Left ventricle myocardium inferior (tissue), 1 donor: ENCODE measurements around the gene NUS1. TPM values are rescaled to one million over a fixed set of nuclear protein-coding genes. Genes with fewer than 3 reads are reported as not detected.
"Not testable (repeated sequence)": the region's sequence is repeated elsewhere in the genome, so short reads cannot be mapped to it uniquely, and the experiment has no call there.

ENCODE experiments used
- DNase-seq: peaks from one replicate; pipeline ENCODE4 v3.0.0-alpha.2; 2020
- H3K27ac ChIP-seq: fragments of 200-600 bp; replicated peaks from 2 replicates; pipeline ENCODE4 v1.8.0; 2021
- H3K27me3 ChIP-seq: fragments of 200-600 bp; 2 replicates; pipeline ENCODE4 v1.8.0; 2021; ENCODE audit warnings: low read depth
- H3K36me3 ChIP-seq: fragments of 200-600 bp; 2 replicates; pipeline ENCODE4 v1.8.0; 2021
- H3K4me1 ChIP-seq: fragments of 200-600 bp; 2 replicates; pipeline ENCODE4 v1.8.0; 2021
- H3K4me3 ChIP-seq: fragments of 200-600 bp; 2 replicates; pipeline ENCODE4 v1.8.0; 2021; ENCODE audit warnings: mild to moderate bottlenecking, moderate library complexity
- H3K9me3 ChIP-seq: fragments of 200-600 bp; replicated peaks from 2 replicates; pipeline ENCODE4 v1.8.0; 2021
- intact Hi-C: fragments of 100-400 bp; cut with micrococcal nuclease; formaldehyde crosslinking; loops from one replicate; pipeline ENCODE4 v1.11.0; 2022
- total RNA-seq: library from RNA; stranded (reverse); fragmentation: NEBNext Ultra II Directional; extraction: Animal tissue kit (Norgen Biotek cat#: 25700); gene quantifications from one replicate; pipeline ENCODE4 v1.2.1, GENCODE V29; 2021
- TF ChIP-seq, protein P1 (sequence below): fragments of 200-600 bp; IDR thresholded peaks from 2 replicates; pipeline ENCODE4 v1.8.0; 2021; ENCODE audit warnings: antibody characterized with exemption, mild to moderate bottlenecking, borderline replicate concordance
- donor health status: DM: no; HTN: yes; CAD: no; lungs with severe emphysema.

The NUS1 gene
- total RNA-seq, 1 donor from 2014 or later: 14.5 TPM

DNA sequence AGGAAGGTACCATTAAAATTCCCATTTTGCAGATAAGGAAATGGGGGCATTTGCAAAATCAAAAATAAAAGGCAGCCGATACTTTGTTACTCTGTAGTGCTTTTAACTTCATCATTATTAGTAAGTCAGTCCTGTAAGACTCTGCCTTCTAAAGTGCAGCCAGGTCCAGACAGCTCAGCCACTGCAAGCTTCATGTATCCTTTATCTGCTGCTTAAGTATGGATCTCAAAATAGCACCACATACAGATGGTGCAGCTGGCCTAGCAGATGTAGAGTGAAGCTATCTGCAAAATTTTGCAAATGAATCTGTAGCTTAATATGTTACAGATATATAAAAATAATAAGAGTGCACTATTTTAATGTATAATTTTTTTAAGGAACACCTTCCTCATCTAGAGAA, 53.4 kb downstream of the NUS1 start:
- Histone ChIP-seq H3K27ac (no peak overlapping the region), H3K4me1 (no peaks in the 10 kb centered on the region), H3K36me3 (no peaks in the 10 kb centered on the region), H3K9me3 (no peaks in the 10 kb centered on the region), H3K27me3 (no peaks in the 10 kb centered on the region), H3K4me3 (no peak overlapping the region)
- intact Hi-C loops: no loop called here
- DNase-seq: no peak
- TF ChIP-seq, protein P1, sequence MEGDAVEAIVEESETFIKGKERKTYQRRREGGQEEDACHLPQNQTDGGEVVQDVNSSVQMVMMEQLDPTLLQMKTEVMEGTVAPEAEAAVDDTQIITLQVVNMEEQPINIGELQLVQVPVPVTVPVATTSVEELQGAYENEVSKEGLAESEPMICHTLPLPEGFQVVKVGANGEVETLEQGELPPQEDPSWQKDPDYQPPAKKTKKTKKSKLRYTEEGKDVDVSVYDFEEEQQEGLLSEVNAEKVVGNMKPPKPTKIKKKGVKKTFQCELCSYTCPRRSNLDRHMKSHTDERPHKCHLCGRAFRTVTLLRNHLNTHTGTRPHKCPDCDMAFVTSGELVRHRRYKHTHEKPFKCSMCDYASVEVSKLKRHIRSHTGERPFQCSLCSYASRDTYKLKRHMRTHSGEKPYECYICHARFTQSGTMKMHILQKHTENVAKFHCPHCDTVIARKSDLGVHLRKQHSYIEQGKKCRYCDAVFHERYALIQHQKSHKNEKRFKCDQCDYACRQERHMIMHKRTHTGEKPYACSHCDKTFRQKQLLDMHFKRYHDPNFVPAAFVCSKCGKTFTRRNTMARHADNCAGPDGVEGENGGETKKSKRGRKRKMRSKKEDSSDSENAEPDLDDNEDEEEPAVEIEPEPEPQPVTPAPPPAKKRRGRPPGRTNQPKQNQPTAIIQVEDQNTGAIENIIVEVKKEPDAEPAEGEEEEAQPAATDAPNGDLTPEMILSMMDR: no peak

DNA sequence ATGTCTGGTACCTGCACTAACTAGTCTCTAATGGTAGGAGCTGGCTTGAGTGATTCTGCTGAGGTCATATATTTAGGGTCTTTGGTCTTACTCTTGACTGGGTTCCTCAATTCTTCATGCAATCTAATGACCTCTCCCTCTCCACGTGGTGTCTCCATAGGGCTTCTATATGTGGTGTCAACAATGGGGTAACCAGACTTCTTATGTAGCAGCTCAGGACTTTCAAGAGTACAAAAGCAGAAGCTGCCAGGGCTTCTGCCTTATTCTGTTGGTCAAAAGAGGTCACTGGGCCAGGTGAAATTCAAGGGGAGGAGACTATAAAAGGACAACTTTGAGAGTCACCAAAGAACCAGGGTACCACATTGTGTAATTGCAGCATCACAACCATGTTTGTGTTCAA, 54.3 kb downstream of the NUS1 start:
- no peaks in the 10 kb centered on the region for H3K9me3 ChIP-seq
- no peaks in the 10 kb centered on the region for H3K36me3 ChIP-seq
- H3K27me3 ChIP-seq: no peaks in the 10 kb centered on the region
- intact Hi-C loops: no loop called here
- no peaks in the 10 kb centered on the region for H3K4me1 ChIP-seq
- H3K27ac ChIP-seq: no peak overlapping the region
- DNase-seq: no peak
- no peak overlapping the region for H3K4me3 ChIP-seq
- TF ChIP-seq, protein P1: no peak

DNA sequence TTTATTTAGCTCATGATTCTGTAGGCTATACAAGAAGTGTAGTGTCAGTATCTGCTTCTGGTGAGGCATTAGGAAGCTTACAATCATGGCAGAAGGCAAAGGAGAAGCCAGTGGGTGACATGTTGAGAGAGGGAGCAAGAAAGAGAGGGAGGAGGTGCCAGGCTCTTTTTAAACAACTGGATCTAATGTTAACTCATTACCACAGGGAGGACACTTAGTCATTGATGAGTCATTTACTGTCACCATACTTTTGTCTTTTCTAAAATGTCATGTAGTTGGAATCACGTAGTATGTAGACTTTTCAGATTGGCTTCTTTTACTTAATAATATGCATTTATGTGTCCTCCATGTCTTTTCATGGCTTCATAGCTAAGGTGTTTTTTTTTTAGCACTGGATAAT, 58.1 kb downstream of the NUS1 start:
- TF ChIP-seq, protein P1: no peak
- no peaks in the 10 kb centered on the region for H3K27me3 ChIP-seq
- H3K4me3 ChIP-seq: no peak overlapping the region
- peaks cover 5% of the 10 kb centered on the region for H3K9me3 ChIP-seq
- no peaks in the 10 kb centered on the region for H3K36me3 ChIP-seq
- no peak for DNase-seq
- intact Hi-C loops: no loop called here
- H3K4me1 ChIP-seq: no peaks in the 10 kb centered on the region
- no peak overlapping the region for H3K27ac ChIP-seq

DNA sequence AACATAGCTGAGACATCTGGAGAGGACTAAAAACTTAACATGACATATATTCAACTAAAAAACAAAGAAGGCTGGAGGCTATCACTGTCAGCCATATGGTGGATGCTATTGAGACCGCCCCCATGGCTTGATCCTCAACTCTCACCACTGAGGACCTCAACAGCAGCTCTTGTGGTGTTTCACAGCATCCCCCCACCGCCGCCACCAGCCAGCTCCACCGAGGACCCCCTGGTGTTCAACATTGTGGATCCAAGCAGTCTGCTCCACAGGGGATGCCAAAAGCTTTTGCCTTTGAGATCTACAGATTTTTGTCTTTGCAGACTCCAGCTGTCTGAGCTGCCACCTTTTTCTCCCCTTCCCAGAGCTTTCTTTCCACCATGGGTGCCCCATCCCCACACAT, 64.6 kb downstream of the NUS1 start:
- intact Hi-C loops: no loop called here
- TF ChIP-seq, protein P1: no peak

DNA sequence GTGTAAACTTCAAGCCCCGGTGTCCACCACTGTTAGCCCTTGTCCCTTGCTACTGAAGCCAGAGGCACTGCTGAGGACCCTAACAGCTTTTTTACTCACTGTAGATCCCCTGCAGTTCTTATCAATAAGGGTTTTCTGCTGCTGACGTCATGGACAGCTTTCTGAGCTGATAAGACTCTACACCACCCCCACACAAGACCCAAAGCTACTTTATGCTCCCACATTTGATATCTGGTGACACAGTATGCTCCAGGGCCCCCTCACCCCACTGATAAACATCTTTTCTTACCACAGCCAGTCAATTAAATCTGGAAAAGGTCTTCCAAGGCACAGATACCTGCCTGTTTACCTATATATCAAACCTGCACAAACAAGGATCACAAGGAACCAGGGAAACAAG, 65.3 kb downstream of the NUS1 start:
- no peaks in the 10 kb centered on the region for H3K4me1 ChIP-seq
- TF ChIP-seq, protein P1: no peak
- H3K9me3 ChIP-seq: peaks cover 27% of the 10 kb centered on the region
- H3K27ac ChIP-seq: no peak overlapping the region
- H3K27me3 ChIP-seq: no peaks in the 10 kb centered on the region
- no peak overlapping the region for H3K4me3 ChIP-seq
- H3K36me3 ChIP-seq: no peaks in the 10 kb centered on the region
- no peak for DNase-seq
- intact Hi-C loops: no loop called here

More for the DNA sequence above, 64.6 kb downstream of the NUS1 start:
- H3K27ac ChIP-seq: no peak overlapping the region
- peaks cover 27% of the 10 kb centered on the region for H3K9me3 ChIP-seq
- H3K36me3 ChIP-seq: no peaks in the 10 kb centered on the region
- H3K4me1 ChIP-seq: no peaks in the 10 kb centered on the region
- DNase-seq: no peak
- H3K27me3 ChIP-seq: no peaks in the 10 kb centered on the region
- H3K4me3 ChIP-seq: no peak overlapping the region

DNA sequence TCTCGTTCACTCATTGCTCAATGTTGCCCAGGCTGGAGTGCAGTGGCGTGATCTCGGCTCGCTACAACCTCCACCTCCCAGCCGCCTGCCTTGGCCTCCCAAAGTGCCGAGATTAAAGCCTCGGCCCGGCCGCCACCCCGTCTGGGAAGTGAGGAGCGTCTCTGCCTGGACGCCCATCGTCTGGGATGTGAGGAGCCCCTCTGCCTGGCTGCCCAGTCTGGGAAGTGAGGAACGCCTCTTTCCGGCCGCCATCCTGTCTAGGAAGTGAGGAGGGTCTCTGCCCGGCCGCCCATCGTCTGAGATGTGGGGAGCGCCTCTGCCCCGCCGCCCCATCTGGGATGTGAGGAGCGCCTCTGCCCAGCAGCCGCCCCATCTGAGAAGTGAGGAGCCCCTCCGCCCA, 75.4 kb downstream of the NUS1 start:
- H3K36me3 ChIP-seq, intact Hi-C loops, H3K27ac ChIP-seq, H3K4me3 ChIP-seq, DNase-seq, H3K27me3 ChIP-seq, H3K4me1 ChIP-seq: not testable (repeated sequence)
- peaks cover 56% of the 10 kb centered on the region for H3K9me3 ChIP-seq

Other genes starting within 250 kb of the NUS1 start
- gene ROS1, start 249.5 kb upstream of the NUS1 start, total RNA-seq: 0.08 TPM
- 5.5 TPM for gene DCBLD1, start 192.8 kb upstream of the NUS1 start, total RNA-seq
- gene GOPC, start 73.0 kb upstream of the NUS1 start, total RNA-seq: 22.7 TPM
- gene SLC35F1, start 231.8 kb downstream of the NUS1 start, total RNA-seq: 6.4 TPM